K562 (cell line): ENCODE data around the gene MUSTN1.

Source experiments
- JUND ChIP-seq, 2 experiments: IDR thresholded peaks; 2 replicates in 1 of 2; 3 replicates in 1 of 2; pipeline ENCODE4 v1.6.1; 2011; ENCODE audit warnings: borderline replicate concordance in 2 of 2, low read depth in 2 of 2, low read length in 2 of 2, improper control_type of control experiment in 1 of 2, missing biosample characterization in 1 of 2, missing genetic modification characterization in 1 of 2, missing genetic modification reagents in 1 of 2
- REST ChIP-seq, 2 experiments: fragments of 450-650 bp; formaldehyde crosslinking in 1 of 2; IDR thresholded peaks; 2 replicates each; pipeline versions ENCODE4 v1.4.0 to v1.6.1; 2014 to 2020; ENCODE audit warnings: mild to moderate bottlenecking in 2 of 2, borderline replicate concordance in 1 of 2, low read depth in 1 of 2
- ZNF436 ChIP-seq: fragments of 250-450, 450-650 bp; sonication (Bioruptor Pico); formaldehyde crosslinking; IDR thresholded peaks from 2 replicates; pipeline ENCODE4 v1.7.0; 2020; ENCODE audit warnings: mild to moderate bottlenecking

- TF ChIP-seq JUND (IDR thresholded peaks at IDR 0.05; ENCODE audit: borderline replicate concordance, low read depth, low read length) (no peak), JUND (tag; IDR thresholded peaks at IDR 0.05; ENCODE audit: borderline replicate concordance, low read depth, low read length) (no peak), ZNF436 (CRISPR knock-in tag) (no peak), REST (IDR thresholded peaks at IDR 0.05; ENCODE audit: borderline replicate concordance) (no peak), REST (CRISPR knock-in tag; IDR thresholded peaks at IDR 0.05; ENCODE audit: low read depth) (no peak)
These were observed 51.6 kb downstream of the MUSTN1 start for GRCh38 chr3:52783211-52783555.
